ENCODE data around the gene MUL1.

GRCh38 chr1:20473894-20474293, 34.1 kb downstream of the MUL1 start:
- no peak for TF ChIP-seq MAX (CRISPR knock-in tag; IDR thresholded peaks at IDR 0.05)
- TF ChIP-seq ATF6 (CRISPR knock-in tag; IDR thresholded peaks at IDR 0.05): no peak

Measured in WTC11 (cell line).